B cell (primary cell): ENCODE results near the gene EIF4G2.

ENCODE experiments used
- CTCF ChIP-seq: fragments of 200-600 bp; IDR thresholded peaks from one replicate; pipeline ENCODE4 v1.8.0; 2022; ENCODE audit warnings: antibody characterized with exemption, mild to moderate bottlenecking
- EZH2 ChIP-seq: IDR thresholded peaks from 2 replicates; pipeline ENCODE4 v1.6.1; 2012; ENCODE audit warnings: borderline replicate concordance, low read depth, mild to moderate bottlenecking, moderate library complexity, low read length; ENCODE audit not compliant: insufficient read depth, poor library complexity, severe bottlenecking

GRCh38 chr11:10844356-10844755 lies 35.6 kb upstream of the EIF4G2 start:
- TF ChIP-seq CTCF (no peak), EZH2 (no peak)
